ENCODE data around the gene PLA2G4C.

- TF ChIP-seq, protein P1, sequence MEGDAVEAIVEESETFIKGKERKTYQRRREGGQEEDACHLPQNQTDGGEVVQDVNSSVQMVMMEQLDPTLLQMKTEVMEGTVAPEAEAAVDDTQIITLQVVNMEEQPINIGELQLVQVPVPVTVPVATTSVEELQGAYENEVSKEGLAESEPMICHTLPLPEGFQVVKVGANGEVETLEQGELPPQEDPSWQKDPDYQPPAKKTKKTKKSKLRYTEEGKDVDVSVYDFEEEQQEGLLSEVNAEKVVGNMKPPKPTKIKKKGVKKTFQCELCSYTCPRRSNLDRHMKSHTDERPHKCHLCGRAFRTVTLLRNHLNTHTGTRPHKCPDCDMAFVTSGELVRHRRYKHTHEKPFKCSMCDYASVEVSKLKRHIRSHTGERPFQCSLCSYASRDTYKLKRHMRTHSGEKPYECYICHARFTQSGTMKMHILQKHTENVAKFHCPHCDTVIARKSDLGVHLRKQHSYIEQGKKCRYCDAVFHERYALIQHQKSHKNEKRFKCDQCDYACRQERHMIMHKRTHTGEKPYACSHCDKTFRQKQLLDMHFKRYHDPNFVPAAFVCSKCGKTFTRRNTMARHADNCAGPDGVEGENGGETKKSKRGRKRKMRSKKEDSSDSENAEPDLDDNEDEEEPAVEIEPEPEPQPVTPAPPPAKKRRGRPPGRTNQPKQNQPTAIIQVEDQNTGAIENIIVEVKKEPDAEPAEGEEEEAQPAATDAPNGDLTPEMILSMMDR (IDR thresholded peaks at IDR 0.05; ENCODE audit: low read length): no peak
- TF ChIP-seq EZH2 (IDR thresholded peaks at IDR 0.05; ENCODE audit: borderline replicate concordance, low read length): no peak
Observed at GRCh38 chr19:48000846-48001245, 109.8 kb downstream of the PLA2G4C start.

All from OCI-LY1 (cell line).